ACC112 (cell line): Measurements from ENCODE around the gene RPS13.
"Not testable (repeated sequence)": the region's sequence is repeated elsewhere in the genome, so short reads cannot be mapped to it uniquely, and the experiment has no call there.

Experiments
- H2AFZ ChIP-seq: fragments of 200-600 bp; sonication (generic); one replicate; pipeline ENCODE4 v1.6.0; 2017; ENCODE audit warnings: antibody characterized with exemption, low read length; ENCODE audit not compliant: unreplicated experiment
- H3K27ac ChIP-seq: fragments of 200-600 bp; sonication (generic); 2 replicates; pipeline ENCODE4 v1.5.1; 2014; ENCODE audit warnings: low read depth, mild to moderate bottlenecking, antibody characterized with exemption, low read length, moderate library complexity
- H3K27me3 ChIP-seq: fragments of 200-600 bp; sonication (generic); 2 replicates; pipeline ENCODE4 v1.6.1; 2014; ENCODE audit warnings: mild to moderate bottlenecking, antibody characterized with exemption, low read length, moderate library complexity, mixed read lengths; ENCODE audit not compliant: insufficient read depth
- H3K36me3 ChIP-seq: fragments of 200-600 bp; sonication (generic); 2 replicates; pipeline ENCODE4 v1.6.1; 2016; ENCODE audit warnings: mild to moderate bottlenecking, antibody characterized with exemption, low read length, moderate library complexity, mixed read lengths; ENCODE audit not compliant: insufficient read depth
- H3K4me1 ChIP-seq: fragments of 200-600 bp; sonication (generic); one replicate; pipeline ENCODE4 v1.6.1; 2016; ENCODE audit warnings: low read length, mixed read lengths; ENCODE audit not compliant: insufficient read depth, unreplicated experiment, control insufficient read depth
- H3K4me3 ChIP-seq: fragments of 200-600 bp; sonication (generic); 2 replicates; pipeline ENCODE4 v1.5.1; 2014; ENCODE audit warnings: mild to moderate bottlenecking, low read depth, low read length
- H3K79me2 ChIP-seq: fragments of 200-600 bp; sonication (generic); one replicate; pipeline ENCODE4 v1.6.0; 2016; ENCODE audit warnings: low read length; ENCODE audit not compliant: control insufficient read depth, unreplicated experiment, insufficient read depth

RPS13 gene

DNA sequence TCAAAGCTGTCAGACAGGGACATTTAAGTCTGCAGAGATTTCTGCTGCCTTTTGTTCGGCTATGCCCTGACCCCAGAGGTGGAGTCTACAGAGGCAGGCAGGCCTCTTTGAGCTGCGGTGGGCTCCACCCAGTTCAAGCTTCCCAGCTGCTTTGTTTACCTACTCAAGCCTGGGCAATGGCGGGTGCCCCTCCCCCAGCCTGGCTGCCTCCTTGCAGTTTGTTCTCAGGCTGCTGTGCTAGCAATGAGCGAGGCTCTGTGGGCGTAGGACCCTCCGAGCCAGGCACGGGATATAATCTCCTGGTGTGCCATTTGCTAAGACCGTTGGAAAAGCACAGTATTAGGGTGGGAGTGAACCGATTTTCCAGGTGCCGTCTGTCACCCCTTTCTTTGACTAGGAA lies 43.4 kb downstream of the RPS13 start:
- H3K36me3 ChIP-seq, H3K4me1 ChIP-seq, H3K79me2 ChIP-seq, H2AFZ ChIP-seq, H3K27me3 ChIP-seq, H3K27ac ChIP-seq, H3K4me3 ChIP-seq: not testable (repeated sequence)

DNA sequence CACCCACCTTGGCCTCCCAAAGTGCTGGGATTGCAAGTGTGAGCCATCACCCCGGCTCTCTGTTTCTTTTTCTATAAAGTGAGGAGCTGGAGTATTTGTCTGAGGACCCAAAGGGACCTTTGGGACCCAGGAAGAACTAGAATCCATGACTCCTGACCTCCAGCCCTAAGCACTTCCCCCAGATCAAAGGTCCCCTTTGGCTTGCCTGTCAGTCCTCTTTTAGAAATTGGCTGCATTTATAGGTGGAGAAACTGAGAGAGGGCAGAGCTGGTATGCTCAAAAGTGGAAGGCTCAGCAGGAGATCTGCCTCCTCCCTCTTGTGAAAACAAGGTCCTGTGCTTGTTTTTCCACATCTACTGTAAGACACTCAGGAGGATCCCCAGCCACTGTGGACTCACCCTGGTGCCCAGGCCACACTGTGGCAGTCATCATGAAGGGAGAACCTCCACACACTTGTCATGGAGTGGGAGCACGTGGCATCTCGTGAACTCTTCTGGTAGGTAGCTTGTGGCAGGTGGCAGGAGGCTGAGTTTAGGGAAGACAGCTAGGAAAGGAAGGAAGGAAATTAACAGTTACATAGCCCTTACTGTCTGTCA lies 50.9 kb downstream of the RPS13 start:
- H3K27ac ChIP-seq = no peak overlapping the region
- no peaks in the 10 kb centered on the region for H3K4me1 ChIP-seq
- H2AFZ ChIP-seq = no peak overlapping the region
- no peaks in the 10 kb centered on the region for H3K27me3 ChIP-seq
- H3K4me3 ChIP-seq = no peak overlapping the region
- no peaks in the 10 kb centered on the region for H3K36me3 ChIP-seq
- H3K79me2 ChIP-seq = no peaks in the 10 kb centered on the region

- no peaks in the 10 kb centered on the region for H3K36me3 ChIP-seq
- H3K4me3 ChIP-seq = no peak overlapping the region
- H3K27ac ChIP-seq = no peak overlapping the region
- H2AFZ ChIP-seq = no peak overlapping the region
- H3K4me1 ChIP-seq = peaks cover 8% of the 10 kb centered on the region
- H3K79me2 ChIP-seq = no peaks in the 10 kb centered on the region
- no peaks in the 10 kb centered on the region for H3K27me3 ChIP-seq
Measured at GRCh38 chr11:17024924-17025323, 52.5 kb downstream of the RPS13 start.
